GF-D8 (cell line): ENCODE data around the gene STARD13.

Experiments used
- DNase-seq: peaks from one replicate; lab custom pipeline; 2025; lab: John Stamatoyannopoulos, UW

Gene STARD13

GRCh38 chr13:33310245-33311038 is 24.9 kb upstream of the STARD13 start:
- no peak for DNase-seq

DNA sequence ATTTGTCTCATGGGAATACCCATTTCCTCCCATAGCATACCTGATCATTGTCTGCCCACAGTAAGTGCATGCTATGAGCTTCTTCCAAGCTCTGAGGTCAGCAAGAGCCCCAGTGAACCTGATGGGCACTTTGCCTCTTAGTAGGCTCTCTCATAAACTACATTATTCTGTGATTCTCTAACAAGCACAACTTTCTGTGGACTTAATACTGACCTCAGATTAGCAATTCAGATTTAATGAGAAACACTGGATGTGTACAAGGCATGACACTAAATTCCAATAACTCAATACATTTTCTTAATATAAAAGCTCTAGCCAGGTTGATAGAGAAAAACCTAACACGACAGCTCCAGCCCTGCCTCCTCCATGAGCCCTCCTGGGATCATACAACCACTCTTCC is 23.3 kb upstream of the STARD13 start:
- DNase-seq: no peak

GRCh38 chr13:33307843-33308242 is 22.3 kb upstream of the STARD13 start:
- no peak for DNase-seq

- no peak for DNase-seq
These were observed 18.5 kb upstream of the STARD13 start for GRCh38 chr13:33303855-33304597.

DNA sequence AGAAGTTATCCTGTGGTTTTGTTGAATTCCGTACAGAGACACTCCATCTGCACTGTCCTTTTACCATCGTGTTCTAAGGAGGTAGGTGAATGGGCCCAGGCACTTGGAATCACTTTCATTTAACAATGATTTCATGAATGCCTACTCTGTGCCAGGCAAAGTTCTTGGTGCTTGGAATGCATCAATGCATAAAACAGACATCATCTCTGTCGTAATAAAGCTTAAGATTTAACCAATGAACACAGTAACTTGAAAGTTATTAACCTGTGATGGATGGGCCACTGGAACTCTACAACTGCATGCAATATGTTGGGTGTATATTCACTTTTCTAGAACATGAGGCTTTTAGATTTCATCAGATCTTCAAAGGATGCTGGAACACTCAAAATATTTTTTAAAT is 14.1 kb upstream of the STARD13 start:
- DNase-seq: no peak

DNA sequence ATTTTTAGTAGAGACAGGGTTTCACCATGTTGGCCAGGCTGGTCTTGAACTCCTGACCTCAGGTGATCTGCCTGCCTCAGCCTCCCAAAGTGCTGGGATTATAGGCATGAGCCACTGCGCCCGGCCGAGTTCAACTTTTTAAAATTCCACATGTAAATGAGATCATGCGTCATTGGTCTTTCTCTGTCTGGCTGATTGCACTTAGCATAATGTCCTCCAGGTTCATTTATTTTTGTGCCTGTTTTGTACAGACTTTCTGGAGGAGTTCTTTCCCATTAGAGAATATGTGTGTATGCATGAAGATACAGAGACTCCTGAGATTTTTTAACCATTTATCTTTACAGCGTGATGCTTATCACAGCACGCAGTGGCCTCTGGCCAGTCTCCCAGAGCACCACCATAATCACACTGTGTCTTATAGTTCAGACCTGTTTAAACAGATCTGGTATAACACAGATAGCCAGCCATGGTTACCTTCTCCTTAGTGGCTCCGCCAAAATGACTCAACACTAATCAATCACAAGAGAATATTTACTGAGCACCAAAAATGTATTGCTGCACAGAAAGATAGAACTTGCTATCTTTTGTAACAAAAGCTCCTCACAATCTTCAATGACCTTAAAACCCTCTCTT is 11.4 kb upstream of the STARD13 start:
- no peak for DNase-seq

DNA sequence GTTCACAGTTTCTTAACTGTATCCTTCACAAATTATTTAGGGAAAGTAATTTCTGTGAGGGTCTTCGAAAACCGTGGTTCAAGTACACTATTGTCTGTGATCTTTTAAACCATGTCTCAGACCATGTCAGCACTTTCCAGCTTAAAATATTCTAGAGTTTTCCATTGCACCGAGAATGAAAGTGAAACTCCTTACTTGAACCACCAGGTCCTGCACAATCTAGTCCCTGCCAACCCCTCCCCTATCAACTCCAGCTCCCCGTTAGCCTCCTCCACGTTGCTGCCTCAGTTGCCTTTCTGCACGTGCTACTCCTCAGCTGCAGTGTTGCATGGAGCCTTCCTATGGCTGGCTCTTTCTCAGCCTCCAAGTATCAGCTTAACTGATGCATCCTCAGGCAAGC is 7.2 kb upstream of the STARD13 start:
- DNase-seq: no peak

GRCh38 chr13:33290421-33290965 is 4.9 kb upstream of the STARD13 start:
- no peak for DNase-seq

- no peak for DNase-seq
These were observed 4.4 kb upstream of the STARD13 start for GRCh38 chr13:33289966-33290365.

- DNase-seq: no peak
These were observed 1.8 kb upstream of the STARD13 start for GRCh38 chr13:33287142-33287882.

- no peak for DNase-seq
These were observed 573 bp upstream of the STARD13 start for GRCh38 chr13:33286128-33286527.

- no peak for DNase-seq
These were observed 639 bp downstream of the STARD13 start for GRCh38 chr13:33284916-33285315.

DNA sequence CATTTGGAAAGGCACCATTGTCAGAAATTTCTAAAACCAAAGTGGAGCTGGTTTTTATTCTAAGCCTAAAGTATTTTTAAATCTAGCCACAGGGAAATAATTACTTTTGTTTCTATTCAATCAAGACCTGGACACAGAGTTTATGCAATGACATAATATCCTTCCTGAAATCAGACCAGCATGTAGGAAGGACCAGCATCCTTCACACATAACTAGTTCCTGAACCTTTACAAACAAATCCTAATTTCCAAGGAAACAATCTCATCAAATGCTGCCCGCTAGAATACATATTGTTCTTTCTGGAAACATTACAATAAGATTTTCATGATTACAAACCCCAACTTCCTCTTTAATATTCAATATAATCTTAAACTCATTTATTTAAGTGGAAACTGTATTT is 1.5 kb downstream of the STARD13 start:
- no peak for DNase-seq

- DNase-seq: no peak
These were observed 2.2 kb downstream of the STARD13 start for GRCh38 chr13:33283195-33283911.

- DNase-seq: no peak
These were observed 3.5 kb downstream of the STARD13 start for GRCh38 chr13:33281951-33282595.

- DNase-seq: no peak
These were observed 4.6 kb downstream of the STARD13 start for GRCh38 chr13:33280923-33281322.

DNA sequence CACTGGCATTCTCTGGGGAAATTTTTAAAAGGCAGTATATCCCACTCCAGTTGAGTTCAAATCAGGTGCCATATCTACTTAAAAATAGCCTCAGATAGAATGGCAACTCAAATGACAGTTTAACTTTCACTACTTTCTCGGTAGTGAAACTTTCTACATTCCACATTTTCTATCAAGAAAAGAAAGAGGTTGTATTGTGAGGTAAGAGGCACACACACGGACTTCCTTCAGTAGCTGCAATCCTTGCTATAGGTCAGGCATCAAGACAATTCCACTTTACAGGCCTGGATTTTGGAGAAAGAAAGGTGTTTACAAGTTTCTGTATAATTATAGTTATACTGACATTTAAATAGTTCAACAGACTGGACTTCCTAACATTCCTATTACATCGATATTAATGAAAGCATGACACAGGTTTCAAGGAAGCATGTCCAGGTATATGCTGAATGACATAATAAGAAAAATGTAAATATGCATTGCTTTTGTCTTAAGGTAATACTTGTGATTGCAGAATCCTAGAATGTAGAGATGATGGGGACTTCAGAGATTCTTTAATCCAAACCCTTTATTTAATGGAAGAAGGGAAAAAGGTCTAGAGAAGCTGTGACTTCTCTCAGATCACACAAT is 5.2 kb downstream of the STARD13 start:
- DNase-seq: no peak

- DNase-seq: no peak
These were observed 5.9 kb downstream of the STARD13 start for GRCh38 chr13:33279414-33280278.

- DNase-seq: no peak
These were observed 6.6 kb downstream of the STARD13 start for GRCh38 chr13:33278913-33279312.
